BJ (cell line): ENCODE measurements around the gene LMAN2. TPM values are rescaled to one million over a fixed set of nuclear protein-coding genes. Genes with fewer than 3 reads are reported as not detected.

Experiments
- CTCF ChIA-PET: fragments of 350-600 bp; formaldehyde crosslinking; extraction: SDS; loops from one replicate; lab custom pipeline; 2021; ENCODE audit warnings: antibody characterized with exemption, inconsistent platforms; lab: Yijun Ruan, JAX
- POLR2A ChIA-PET: fragments of 300-600 bp; sonication (Branson Sonifier 250); formaldehyde crosslinking; extraction: SDS; loops from one replicate; lab custom pipeline; 2021; ENCODE audit warnings: antibody characterized with exemption; lab: Charles Lee
- DNase-seq: peaks from one replicate; pipeline ENCODE4 v3.0.0-alpha.2; 2011; ENCODE audit warnings: low read depth
- H3K27me3 ChIP-seq: 2 replicates; pipeline ENCODE4 v1.6.0; 2011; ENCODE audit warnings: low read length; ENCODE audit not compliant: control insufficient read depth, insufficient read depth
- H3K36me3 ChIP-seq: 2 replicates; pipeline ENCODE4 v1.5.1; 2011; ENCODE audit warnings: low read length; ENCODE audit not compliant: control insufficient read depth, insufficient read depth
- H3K4me3 ChIP-seq: 2 replicates; pipeline ENCODE4 v1.5.1; 2011; ENCODE audit warnings: low read depth, mild to moderate bottlenecking, control low read depth, low read length
- CTCF ChIP-seq: IDR thresholded peaks from 2 replicates; pipeline ENCODE4 v1.5.1; 2011; ENCODE audit warnings: low read depth, mild to moderate bottlenecking, control low read depth, inconsistent platforms, low read length, moderate library complexity; ENCODE audit not compliant: insufficient read depth
- polyA plus RNA-seq: library from polyadenylated mRNA; depleted of rRNA; stranded (reverse); fragments of >200 nt; gene quantifications from 2 replicates; pipeline ENCODE4 v1.2.3, GENCODE V29; 2011

Gene LMAN2
- polyA plus RNA-seq, 1 experiment: 248 TPM

GRCh38 chr5:177327539-177328522 is 23.6 kb downstream of the LMAN2 start:
- H3K27me3 ChIP-seq: no peaks in the 10 kb centered on the region
- no peak overlapping the region for H3K4me3 ChIP-seq
- CTCF ChIA-PET: interaction anchor here (1.3 to 4.3 kb wide), 5 partner anchors 11 to 214 kb away, joined by 4 to 22 read pairs (median 9); no protein-coding TSS in a partner anchor
- no peak for TF ChIP-seq CTCF
- H3K36me3 ChIP-seq: peaks cover 10% of the 10 kb centered on the region
- POLR2A ChIA-PET: no interaction called here
- DNase-seq: no peak

- Histone ChIP-seq H3K36me3 (peaks cover 2% of the 10 kb centered on the region), H3K4me3 (no peak overlapping the region), H3K27me3 (no peaks in the 10 kb centered on the region)
- CTCF ChIA-PET: interaction anchor here (0.6 to 4.3 kb wide), 2 partner anchors 108 to 129 kb away, joined by 4 to 11 read pairs; no protein-coding TSS in a partner anchor
- no peak for DNase-seq
- POLR2A ChIA-PET: no interaction called here
- TF ChIP-seq CTCF: no peak
Observed at GRCh38 chr5:177325868-177326381, 25.5 kb downstream of the LMAN2 start.

- DNase-seq: no peak
- Histone ChIP-seq H3K4me3 (no peak overlapping the region), H3K27me3 (no peaks in the 10 kb centered on the region), H3K36me3 (peaks cover 2% of the 10 kb centered on the region)
- POLR2A ChIA-PET: no interaction called here
- no peak for TF ChIP-seq CTCF
- CTCF ChIA-PET: interaction anchor here (1.1 to 5.6 kb wide), 4 partner anchors 11 to 70 kb away, joined by 5 to 36 read pairs (median 20); no protein-coding TSS in a partner anchor
Observed at GRCh38 chr5:177320879-177321278, 30.6 kb downstream of the LMAN2 start.

GRCh38 chr5:177319913-177320588 is 31.4 kb downstream of the LMAN2 start:
- CTCF ChIA-PET: interaction anchor here (0.9 to 5.6 kb wide), 7 partner anchors 11 to 181 kb away, joined by 3 to 36 read pairs (median 16); partner anchors contain the start of gene SLC34A1
- no peak overlapping the region for H3K4me3 ChIP-seq
- no peak for DNase-seq
- TF ChIP-seq CTCF: no peak
- H3K27me3 ChIP-seq: no peaks in the 10 kb centered on the region
- POLR2A ChIA-PET: no interaction called here
- H3K36me3 ChIP-seq: peaks cover 2% of the 10 kb centered on the region
